ENCODE results near the gene LDLRAD3. TPM values are rescaled to one million over a fixed set of nuclear protein-coding genes. Genes with fewer than 3 reads are reported as not detected.

Gene LDLRAD3
- total RNA-seq, 2 experiments from 2014 or later, result not detected

- no peak for TF ChIP-seq EZH2phosphoT487 (IDR thresholded peaks at IDR 0.05; ENCODE audit: borderline replicate concordance, low read depth, low read length)
- no peak for TF ChIP-seq CTCF (conservative IDR thresholded peaks at IDR 0.05; ENCODE audit: low read length)
- Histone ChIP-seq H3K27ac (ENCODE audit: low read depth, low read length, poor library complexity, severe bottlenecking) (no peak overlapping the region), H3K9me3 (ENCODE audit: low read length) (no peaks in the 10 kb centered on the region), H3K4me2 (ENCODE audit: low read length) (no peak overlapping the region), H3K4me1 (ENCODE audit: insufficient read depth, low read length, poor library complexity, severe bottlenecking) (no peaks in the 10 kb centered on the region), H3K36me3 (ENCODE audit: insufficient read depth, low read length) (no peaks in the 10 kb centered on the region), H4K20me1 (ENCODE audit: insufficient read depth, low read length) (no peaks in the 10 kb centered on the region), H3K9me2 (ENCODE audit: insufficient read depth, low read length) (no peaks in the 10 kb centered on the region), H2AFZ (ENCODE audit: low read length) (no peak overlapping the region), H3K79me2 (ENCODE audit: insufficient read depth, low read depth, low read length) (no peaks in the 10 kb centered on the region), H3K4me3 (ENCODE audit: low read depth, low read length, poor library complexity, severe bottlenecking) (no peak overlapping the region)
- CTCF ChIA-PET (ENCODE audit: unreplicated experiment), result no interaction called here
- intact Hi-C loops (cut with micrococcal nuclease; ENCODE audit: unreplicated experiment), result no loop called here
- BruUV-seq (replicated peaks), result no TSS peak
- no peak for DNase-seq (ENCODE audit: low spot score)
- POLR2A ChIA-PET, result no interaction called here
These were observed 2.9 kb downstream of the LDLRAD3 start for GRCh38 chr11:35946766-35947165.

- CTCF ChIA-PET (ENCODE audit: unreplicated experiment), result no interaction called here
- no peaks in the 10 kb centered on the region for H3K79me2 ChIP-seq (ENCODE audit: insufficient read depth, low read depth, low read length)
- no peaks in the 10 kb centered on the region for H3K36me3 ChIP-seq (ENCODE audit: insufficient read depth, low read length)
- H3K9me3 ChIP-seq (ENCODE audit: low read length), result no peaks in the 10 kb centered on the region
- TF ChIP-seq CTCF (conservative IDR thresholded peaks at IDR 0.05; ENCODE audit: low read length) (no peak), EZH2phosphoT487 (IDR thresholded peaks at IDR 0.05; ENCODE audit: borderline replicate concordance, low read depth, low read length) (no peak)
- no peaks in the 10 kb centered on the region for H3K9me2 ChIP-seq (ENCODE audit: insufficient read depth, low read length)
- BruUV-seq (replicated peaks), result no TSS peak
- H3K4me3 ChIP-seq (ENCODE audit: low read depth, low read length, poor library complexity, severe bottlenecking), result no peak overlapping the region
- H2AFZ ChIP-seq (ENCODE audit: low read length), result no peak overlapping the region
- no peaks in the 10 kb centered on the region for H4K20me1 ChIP-seq (ENCODE audit: insufficient read depth, low read length)
- intact Hi-C loops (cut with micrococcal nuclease; ENCODE audit: unreplicated experiment), result no loop called here
- no peak overlapping the region for H3K4me2 ChIP-seq (ENCODE audit: low read length)
- H3K27ac ChIP-seq (ENCODE audit: low read depth, low read length, poor library complexity, severe bottlenecking), result no peak overlapping the region
- H3K4me1 ChIP-seq (ENCODE audit: insufficient read depth, low read length, poor library complexity, severe bottlenecking), result no peaks in the 10 kb centered on the region
- no peak for DNase-seq (ENCODE audit: low spot score)
- POLR2A ChIA-PET, result no interaction called here
These were observed 3.6 kb downstream of the LDLRAD3 start for GRCh38 chr11:35947437-35947836.

DNA sequence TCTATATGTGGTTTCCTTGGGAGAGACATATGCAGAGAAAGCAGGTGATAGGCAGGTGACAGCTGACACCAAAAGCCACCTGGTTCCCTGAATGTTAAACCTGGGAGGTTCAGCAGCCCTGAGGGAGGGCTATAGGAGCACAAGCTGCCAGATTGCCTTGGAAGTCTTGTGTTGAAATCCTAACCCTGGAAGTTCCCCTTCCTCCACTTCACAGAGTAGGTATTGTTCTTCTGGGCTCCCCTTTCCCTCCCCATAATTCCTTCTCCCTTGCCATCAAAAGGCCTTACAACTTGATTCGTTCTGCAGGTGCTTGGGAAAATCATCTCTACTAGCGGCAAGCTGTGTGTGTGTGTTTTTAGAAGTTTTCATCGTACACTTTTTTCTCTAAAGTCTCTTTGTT, 5.4 kb downstream of the LDLRAD3 start:
- CTCF ChIA-PET (ENCODE audit: unreplicated experiment), result no interaction called here
- BruUV-seq (replicated peaks), result no TSS peak
- DNase-seq (ENCODE audit: low spot score), result no peak
- H2AFZ ChIP-seq (ENCODE audit: low read length), result no peak overlapping the region
- H4K20me1 ChIP-seq (ENCODE audit: insufficient read depth, low read length), result no peaks in the 10 kb centered on the region
- no peaks in the 10 kb centered on the region for H3K9me3 ChIP-seq (ENCODE audit: low read length)
- H3K4me1 ChIP-seq (ENCODE audit: insufficient read depth, low read length, poor library complexity, severe bottlenecking), result no peaks in the 10 kb centered on the region
- intact Hi-C loops (cut with micrococcal nuclease; ENCODE audit: unreplicated experiment), result no loop called here
- POLR2A ChIA-PET, result no interaction called here
- H3K36me3 ChIP-seq (ENCODE audit: insufficient read depth, low read length), result no peaks in the 10 kb centered on the region
- TF ChIP-seq CTCF (conservative IDR thresholded peaks at IDR 0.05; ENCODE audit: low read length) (no peak), EZH2phosphoT487 (IDR thresholded peaks at IDR 0.05; ENCODE audit: borderline replicate concordance, low read depth, low read length) (no peak)
- no peak overlapping the region for H3K27ac ChIP-seq (ENCODE audit: low read depth, low read length, poor library complexity, severe bottlenecking)
- H3K9me2 ChIP-seq (ENCODE audit: insufficient read depth, low read length), result no peaks in the 10 kb centered on the region
- H3K4me3 ChIP-seq (ENCODE audit: low read depth, low read length, poor library complexity, severe bottlenecking), result no peak overlapping the region
- no peak overlapping the region for H3K4me2 ChIP-seq (ENCODE audit: low read length)
- H3K79me2 ChIP-seq (ENCODE audit: insufficient read depth, low read depth, low read length), result no peaks in the 10 kb centered on the region
